Left ventricle myocardium inferior (tissue), 1 donor: ENCODE data around the gene TFDP1. TPM values are rescaled to one million over a fixed set of nuclear protein-coding genes. Genes with fewer than 3 reads are reported as not detected.
A peak's percentile ranks its signal among the peaks of the same experiment; 100 is the strongest.

Source experiments
- DNase-seq: peaks from one replicate; pipeline ENCODE4 v3.0.0-alpha.2; 2020
- H3K27ac ChIP-seq: fragments of 200-600 bp; replicated peaks from 2 replicates; pipeline ENCODE4 v1.8.0; 2021
- H3K27me3 ChIP-seq: fragments of 200-600 bp; 2 replicates; pipeline ENCODE4 v1.8.0; 2021; ENCODE audit warnings: low read depth
- H3K36me3 ChIP-seq: fragments of 200-600 bp; 2 replicates; pipeline ENCODE4 v1.8.0; 2021
- H3K4me1 ChIP-seq: fragments of 200-600 bp; 2 replicates; pipeline ENCODE4 v1.8.0; 2021
- H3K4me3 ChIP-seq: fragments of 200-600 bp; 2 replicates; pipeline ENCODE4 v1.8.0; 2021; ENCODE audit warnings: mild to moderate bottlenecking, moderate library complexity
- H3K9me3 ChIP-seq: fragments of 200-600 bp; replicated peaks from 2 replicates; pipeline ENCODE4 v1.8.0; 2021
- CTCF ChIP-seq: fragments of 200-600 bp; IDR thresholded peaks from 2 replicates; pipeline ENCODE4 v1.8.0; 2021; ENCODE audit warnings: antibody characterized with exemption, mild to moderate bottlenecking, borderline replicate concordance
- intact Hi-C: fragments of 100-400 bp; cut with micrococcal nuclease; formaldehyde crosslinking; loops from one replicate; pipeline ENCODE4 v1.11.0; 2022
- total RNA-seq: library from RNA; stranded (reverse); fragmentation: NEBNext Ultra II Directional; extraction: Animal tissue kit (Norgen Biotek cat#: 25700); gene quantifications from one replicate; pipeline ENCODE4 v1.2.1, GENCODE V29; 2021
- donor health status: DM: no; HTN: yes; CAD: no; lungs with severe emphysema.

Gene TFDP1
- total RNA-seq, 1 donor from 2014 or later: 48.7 TPM

- no peak for DNase-seq
- Histone ChIP-seq H3K9me3 (no peaks in the 10 kb centered on the region), H3K27ac (no peak overlapping the region), H3K36me3 (peaks cover 7% of the 10 kb centered on the region), H3K4me1 (peaks cover 36% of the 10 kb centered on the region), H3K27me3 (no peaks in the 10 kb centered on the region), H3K4me3 (peak overlapping the region; percentile 71)
- no peak for TF ChIP-seq CTCF
- intact Hi-C loops: no loop called here
Measured at GRCh38 chr13:113584870-113585671, 518 bp downstream of the TFDP1 start.

- H3K36me3 ChIP-seq: peaks cover 7% of the 10 kb centered on the region
- intact Hi-C loops: no loop called here
- DNase-seq: no peak
- no peaks in the 10 kb centered on the region for H3K9me3 ChIP-seq
- no peak overlapping the region for H3K27ac ChIP-seq
- no peaks in the 10 kb centered on the region for H3K27me3 ChIP-seq
- H3K4me3 ChIP-seq: peak overlapping the region; percentile 71
- peaks cover 39% of the 10 kb centered on the region for H3K4me1 ChIP-seq
- no peak for TF ChIP-seq CTCF
Measured at GRCh38 chr13:113585896-113586295, 1.3 kb downstream of the TFDP1 start.

- Histone ChIP-seq H3K9me3 (no peaks in the 10 kb centered on the region), H3K27ac (no peak overlapping the region), H3K27me3 (no peaks in the 10 kb centered on the region), H3K36me3 (peaks cover 7% of the 10 kb centered on the region), H3K4me3 (no peak overlapping the region), H3K4me1 (peaks cover 39% of the 10 kb centered on the region)
- no peak for TF ChIP-seq CTCF
- intact Hi-C loops: no loop called here
- no peak for DNase-seq
Measured at GRCh38 chr13:113586661-113587479, 2.3 kb downstream of the TFDP1 start.

GRCh38 chr13:113588394-113589111, 4.0 kb downstream of the TFDP1 start:
- DNase-seq: no peak

More at GRCh38 chr13:113588394-113589111, 4.0 kb downstream of the TFDP1 start:
- intact Hi-C loops: no loop called here
- no peak for TF ChIP-seq CTCF
- peaks cover 39% of the 10 kb centered on the region for H3K4me1 ChIP-seq
- no peaks in the 10 kb centered on the region for H3K27me3 ChIP-seq
- peaks cover 7% of the 10 kb centered on the region for H3K36me3 ChIP-seq
- no peak overlapping the region for H3K4me3 ChIP-seq
- no peaks in the 10 kb centered on the region for H3K9me3 ChIP-seq
- no peak overlapping the region for H3K27ac ChIP-seq
